H1 (cell line): ENCODE data around the gene CTPS2. TPM values are rescaled to one million over a fixed set of nuclear protein-coding genes. Genes with fewer than 3 reads are reported as not detected.

Experiments used
- CTCF ChIA-PET: fragments of 300-600 bp; sonication (Branson Sonifier 250); formaldehyde crosslinking; loops from one replicate; lab custom pipeline; 2021; ENCODE audit not compliant: partially characterized antibody; lab: Charles Lee
- POLR2A ChIA-PET: fragments of 300-600 bp; sonication (Branson Sonifier 250); formaldehyde crosslinking; loops from one replicate; lab custom pipeline; 2021; ENCODE audit warnings: inconsistent platforms; ENCODE audit not compliant: partially characterized antibody; lab: Charles Lee
- DNase-seq, 2 experiments: peaks; one replicate each; pipeline versions ENCODE4 v3.0.0 to v3.0.0-alpha.2; 2010 to 2022; ENCODE audit warnings: low spot score in 2 of 2, low read depth in 1 of 2, mixed read lengths in 1 of 2
- FAIRE-seq: peaks from 2 replicates; lab custom pipeline; 2011; peaks lifted over from hg19 to GRCh38; lab: Jason Lieb, UNC
- H2AFZ ChIP-seq: 2 replicates; pipeline ENCODE4 v1.8.1; 2012; ENCODE audit warnings: low read length, inconsistent platforms
- H2AK5ac ChIP-seq: 2 replicates; pipeline ENCODE4 v1.6.1; 2013; ENCODE audit warnings: low read depth, low read length
- H2BK120ac ChIP-seq: replicated peaks from 2 replicates; pipeline ENCODE3; 2013; ENCODE audit warnings: low read depth, low read length, inconsistent platforms
- H2BK12ac ChIP-seq: 2 replicates; pipeline ENCODE4 v1.6.1; 2013; ENCODE audit warnings: low read depth, low read length
- H2BK15ac ChIP-seq: 2 replicates; pipeline ENCODE4 v1.6.1; 2013; ENCODE audit warnings: low read length
- H2BK20ac ChIP-seq: 2 replicates; pipeline ENCODE4 v1.6.1; 2013; ENCODE audit warnings: low read length
- H2BK5ac ChIP-seq: 2 replicates; pipeline ENCODE4 v1.6.1; 2013; ENCODE audit warnings: low read depth, low read length
- H3K14ac ChIP-seq: 2 replicates; pipeline ENCODE4 v1.6.1; 2013; ENCODE audit warnings: inconsistent platforms; ENCODE audit not compliant: insufficient read length
- H3K18ac ChIP-seq: 2 replicates; pipeline ENCODE4 v1.6.1; 2013; ENCODE audit warnings: low read length; ENCODE audit errors: extremely low read depth
- H3K23ac ChIP-seq: 2 replicates; pipeline ENCODE4 v1.6.1; 2013; ENCODE audit warnings: inconsistent platforms; ENCODE audit not compliant: insufficient read length
- H3K23me2 ChIP-seq: 2 replicates; pipeline ENCODE4 v1.6.1; 2013; ENCODE audit warnings: low read depth, low read length
- H3K27ac ChIP-seq: 2 replicates; pipeline ENCODE4 v1.6.1; 2011; ENCODE audit warnings: low read depth, low read length, inconsistent platforms
- H3K27me3 ChIP-seq, 4 experiments: replicated peaks in 1 of 4; 1 replicate in 1 of 4; 2 replicates in 3 of 4; pipeline versions ENCODE4 v1.6.1 to v1.8.1; 2011 to 2013; ENCODE audit warnings: low read length in 3 of 4, mild to moderate bottlenecking in 3 of 4, inconsistent platforms in 2 of 4, mixed read lengths in 2 of 4, moderate library complexity in 1 of 4; ENCODE audit not compliant: control insufficient read depth in 3 of 4, insufficient read depth in 3 of 4; ENCODE audit errors: extremely low read depth in 1 of 4
- H3K36me3 ChIP-seq, 4 experiments: 2 replicates each; pipeline versions ENCODE4 v1.6.1 to v1.8.1; 2011 to 2013; ENCODE audit warnings: mild to moderate bottlenecking in 4 of 4, low read length in 3 of 4, moderate library complexity in 2 of 4, control low read depth in 1 of 4, inconsistent platforms in 1 of 4; ENCODE audit not compliant: insufficient read depth in 4 of 4, control insufficient read depth in 2 of 4
- H3K4ac ChIP-seq: replicated peaks from 2 replicates; pipeline ENCODE3; 2013; ENCODE audit warnings: low read length, low read depth, mixed read lengths, inconsistent platforms; ENCODE audit not compliant: insufficient read length
- H3K4me1 ChIP-seq, 4 experiments: replicated peaks in 1 of 4; 1 replicate in 1 of 4; 2 replicates in 3 of 4; pipeline versions ENCODE4 v1.6.1 to v1.8.1; 2011 to 2013; ENCODE audit warnings: low read length in 3 of 4, inconsistent platforms in 2 of 4, mixed read lengths in 1 of 4; ENCODE audit not compliant: insufficient read depth in 4 of 4, control insufficient read depth in 3 of 4
- H3K4me2 ChIP-seq, 2 experiments: 2 replicates each; pipeline versions ENCODE4 v1.6.1 to v1.8.1; 2011 to 2013; ENCODE audit warnings: low read depth in 2 of 2, low read length in 2 of 2, control low read depth in 1 of 2, inconsistent platforms in 1 of 2, mild to moderate bottlenecking in 1 of 2; ENCODE audit not compliant: insufficient read depth in 1 of 2
- H3K4me3 ChIP-seq, 4 experiments: fragments of 200-600, 300-600 bp in 1 of 4; sonication (generic), shearing (Covaris generic), sonication (Bioruptor Twin) in 1 of 4; 2 replicates each; pipeline versions ENCODE4 v1.5.1 to v1.8.1; 2011 to 2016; ENCODE audit warnings: low read length in 4 of 4, low read depth in 3 of 4, control low read depth in 2 of 4, inconsistent platforms in 2 of 4, mild to moderate bottlenecking in 2 of 4, mixed read lengths in 1 of 4, moderate library complexity in 1 of 4; ENCODE audit not compliant: insufficient read depth in 2 of 4; ENCODE audit errors: extremely low read depth in 1 of 4
- H3K56ac ChIP-seq: replicated peaks from 2 replicates; pipeline ENCODE3; 2013; ENCODE audit warnings: low read depth, mild to moderate bottlenecking, mixed read lengths, low read length, inconsistent platforms; ENCODE audit not compliant: insufficient read length
- H3K79me1 ChIP-seq: 2 replicates; pipeline ENCODE4 v1.6.1; 2013; ENCODE audit warnings: low read depth, low read length, control low read depth
- H3K79me2 ChIP-seq, 2 experiments: 2 replicates each; pipeline versions ENCODE4 v1.6.1 to v1.8.1; 2012 to 2013; ENCODE audit warnings: low read length in 2 of 2, mild to moderate bottlenecking in 2 of 2, inconsistent platforms in 1 of 2; ENCODE audit not compliant: insufficient read depth in 2 of 2, control insufficient read depth in 1 of 2
- H3K9ac ChIP-seq, 4 experiments: replicated peaks in 1 of 4; 1 replicate in 1 of 4; 2 replicates in 3 of 4; pipeline versions ENCODE4 v1.6.1 to v1.8.1; 2011 to 2013; ENCODE audit warnings: low read depth in 3 of 4, low read length in 3 of 4, control low read depth in 2 of 4, mild to moderate bottlenecking in 2 of 4, moderate library complexity in 2 of 4, inconsistent platforms in 1 of 4; ENCODE audit errors: extremely low read depth in 1 of 4
- H3K9me3 ChIP-seq, 2 experiments: 2 replicates each; pipeline versions ENCODE4 v1.6.1 to v1.8.1; 2012 to 2013; ENCODE audit warnings: mild to moderate bottlenecking in 2 of 2, moderate library complexity in 2 of 2, control low read depth in 1 of 2, inconsistent platforms in 1 of 2, low read depth in 1 of 2, low read length in 1 of 2, mixed read lengths in 1 of 2; ENCODE audit not compliant: insufficient read depth in 2 of 2
- H4K20me1 ChIP-seq, 2 experiments: replicated peaks in 1 of 2; 2 replicates each; pipeline versions ENCODE3 to v1.8.1; 2011 to 2013; ENCODE audit warnings: inconsistent platforms in 2 of 2, low read length in 2 of 2, mild to moderate bottlenecking in 1 of 2; ENCODE audit not compliant: insufficient read depth in 2 of 2, control insufficient read depth in 1 of 2
- H4K5ac ChIP-seq: 2 replicates; pipeline ENCODE4 v1.6.1; 2013; ENCODE audit warnings: low read length, low read depth, mixed read lengths, inconsistent platforms; ENCODE audit not compliant: insufficient read length
- H4K8ac ChIP-seq: 2 replicates; pipeline ENCODE4 v1.8.0; 2013; ENCODE audit warnings: mild to moderate bottlenecking, moderate library complexity, low read length, inconsistent platforms; ENCODE audit not compliant: insufficient read depth; ENCODE audit errors: extremely low read depth
- H4K91ac ChIP-seq: replicated peaks from 2 replicates; pipeline ENCODE3; 2013; ENCODE audit warnings: low read length, mixed read lengths, inconsistent platforms; ENCODE audit not compliant: insufficient read length
- ASH2L ChIP-seq: fragments of 200-600, 300-600 bp; sonication (generic); IDR thresholded peaks from one replicate; pipeline ENCODE4 v1.7.1; 2017; ENCODE audit warnings: low read length
- ATF2 ChIP-seq: IDR thresholded peaks from 2 replicates; pipeline ENCODE4 v1.6.1; 2012; ENCODE audit warnings: low read length, inconsistent platforms
- ATF3 ChIP-seq: IDR thresholded peaks from 2 replicates; pipeline ENCODE4 v1.6.1; 2011; ENCODE audit warnings: low read depth, mild to moderate bottlenecking, low read length; ENCODE audit not compliant: insufficient read depth
- CHD2 ChIP-seq: IDR thresholded peaks from 2 replicates; pipeline ENCODE4 v1.6.1; 2012; ENCODE audit warnings: low read length, improper control_type of control experiment
- GABPA ChIP-seq: IDR thresholded peaks from 2 replicates; pipeline ENCODE4 v1.6.1; 2011; ENCODE audit warnings: mild to moderate bottlenecking, low read length, moderate library complexity, borderline replicate concordance; ENCODE audit not compliant: insufficient read depth
- NANOG ChIP-seq: IDR thresholded peaks from 2 replicates; pipeline ENCODE4 v1.6.1; 2011; ENCODE audit warnings: low read length, low read depth, mild to moderate bottlenecking, inconsistent platforms; ENCODE audit not compliant: insufficient read depth, poor library complexity, severe bottlenecking
- RAD21 ChIP-seq, 2 experiments: IDR thresholded peaks in 1 of 2; conservative IDR thresholded peaks in 1 of 2; 2 replicates each; pipeline ENCODE4 v1.6.1; 2011; ENCODE audit warnings: low read depth in 2 of 2, low read length in 2 of 2, improper control_type of control experiment in 1 of 2, inconsistent platforms in 1 of 2, mild to moderate bottlenecking in 1 of 2, moderate library complexity in 1 of 2
- RFX5 ChIP-seq: IDR thresholded peaks from 2 replicates; pipeline ENCODE4 v1.6.1; 2011; ENCODE audit warnings: low read depth, low read length, improper control_type of control experiment, borderline replicate concordance
- RXRA ChIP-seq: IDR thresholded peaks from 2 replicates; pipeline ENCODE4 v1.6.1; 2011; ENCODE audit warnings: low read depth, mild to moderate bottlenecking, low read length, moderate library complexity; ENCODE audit not compliant: insufficient read depth
- TAF1 ChIP-seq: IDR thresholded peaks from 2 replicates; pipeline ENCODE4 v1.6.1; 2011; ENCODE audit warnings: mild to moderate bottlenecking, low read depth, low read length
- TBP ChIP-seq: IDR thresholded peaks from 2 replicates; pipeline ENCODE4 v1.6.1; 2011; ENCODE audit warnings: low read depth, low read length, improper control_type of control experiment
- TCF12 ChIP-seq: IDR thresholded peaks from 2 replicates; pipeline ENCODE4 v1.6.1; 2011; ENCODE audit warnings: low read depth, mild to moderate bottlenecking, low read length
- WGBS, 2 experiments: shearing (Covaris generic) in 1 of 2; methylation state at CpG; one replicate each; pipeline versions ENCODE4 v1.1.6 to v1.1.7; 2013 to 2015; ENCODE audit warnings: low lambda C conversion rate in 2 of 2, mixed read lengths in 2 of 2, inconsistent platforms in 1 of 2, low coverage in 1 of 2, missing lambda C conversion rate in 1 of 2; ENCODE audit not compliant: insufficient replicate concordance in 2 of 2, insufficient coverage in 1 of 2, insufficient read length in 1 of 2; ENCODE audit errors: extremely low coverage in 1 of 2, missing lambda C conversion rate in 1 of 2; 5-methylcytosine and 5-hydroxymethylcytosine counted together
- polyA plus RNA-seq, 7 experiments: library from polyadenylated mRNA; depleted of rRNA in 3 of 7; stranded (reverse) in 5 of 7; unstranded in 2 of 7; fragments of >200 nt in 5 of 7; fragments of 200-250 nt in 2 of 7; gene quantifications; 1 replicate in 5 of 7; 2 replicates in 1 of 7; 4 replicates in 1 of 7; pipeline versions ENCODE4 v1.2.1 to v1.2.3, GENCODE V29; 2011 to 2013; ENCODE audit warnings: missing spikeins in 2 of 7, mixed read lengths in 2 of 7
- total RNA-seq: library from RNA; stranded (reverse); fragmentation: NEBNext Ultra II Directional; extraction: Animal tissue kit (Norgen Biotek cat#: 25700); gene quantifications from 2 replicates; pipeline ENCODE4 v1.2.1, GENCODE V29; 2021

CTPS2 gene
- total and polyA plus RNA-seq, 2 of the 8 experiments (the other 6 are each of a cell fraction or from before 2014, with no cell fraction given), result 17.1 to 34.0 TPM

- Histone ChIP-seq H3K9ac (no peak overlapping the region), H2AFZ (no peak overlapping the region), H2BK12ac (no peak overlapping the region), H3K4me1 (no peaks in the 10 kb centered on the region), H3K79me1 (no peaks in the 10 kb centered on the region), H3K23ac (no peak overlapping the region), H3K4me2 (no peak overlapping the region), H4K5ac (no peak overlapping the region), H2BK5ac (no peak overlapping the region), H3K79me2 (no peaks in the 10 kb centered on the region), H3K18ac (no peak overlapping the region), H2BK20ac (no peak overlapping the region), H4K20me1 (peaks cover 0 to 4% of the 10 kb centered on the region in 2 experiments), H3K27ac (no peak overlapping the region), H4K91ac (no peak overlapping the region), H3K14ac (no peak overlapping the region), H3K36me3 (peaks cover 10 to 47% (median 27%) of the 10 kb centered on the region in 4 experiments; a peak in 6 of 8 replicates), H2BK15ac (no peak overlapping the region), H3K56ac (no peak overlapping the region), H4K8ac (no peak overlapping the region), H3K4me3 (no peak overlapping the region), H3K23me2 (no peaks in the 10 kb centered on the region), H3K9me3 (no peaks in the 10 kb centered on the region), H3K4ac (no peak overlapping the region), H3K27me3 (no peaks in the 10 kb centered on the region), H2AK5ac (no peak overlapping the region), H2BK120ac (no peak overlapping the region)
- 94% methylated on average over 4 of the region's 5 CpGs; no CpG with 5 or more reads in 1 of the 2 experiments for WGBS, 2 experiments
- POLR2A ChIA-PET, result no interaction called here
- DNase-seq (no peak), FAIRE-seq (no peak)
- CTCF ChIA-PET, result interaction anchor here (1.2 kb wide), 1 partner anchor 92 kb away, joined by 3 read pairs; no protein-coding TSS in a partner anchor
- TF ChIP-seq RAD21 (IDR thresholded peaks at IDR 0.05 in 1 of 2, conservative IDR thresholded peaks at IDR 0.05 in 1 of 2; ENCODE audit: low read depth in 2 of 2, low read length in 2 of 2), result no peak
- no peak for TF ChIP-seq ASH2L
- TF ChIP-seq RXRA, result no peak
- no peak for TF ChIP-seq CHD2
- TF ChIP-seq NANOG, result no peak
- TF ChIP-seq ATF3, result no peak
- no peak for TF ChIP-seq TAF1
- no peak for TF ChIP-seq TCF12
- TF ChIP-seq ATF2, result no peak
- no peak for TF ChIP-seq RFX5
- no peak for TF ChIP-seq TBP
- no peak for TF ChIP-seq GABPA
Measured at GRCh38 chrX:16745102-16745501, 32.6 kb upstream of the CTPS2 start.
